ENCODE measurements around the gene PTPN3.
A peak's percentile ranks its signal among the peaks of the same experiment; 100 is the strongest.
"Not testable (repeated sequence)": the region's sequence is repeated elsewhere in the genome, so short reads cannot be mapped to it uniquely, and the experiment has no call there.

The PTPN3 gene

GRCh38 chr9:109498195-109499092 lies at the start of gene PTPN3:
PTPN3 (minus strand) TSS chr9:109498307; CDS start chr9:109463434, 34,873 bp downstream.
- DNase-seq (ENCODE audit: low spot score): peak; percentile 86

GRCh38 chr9:109544954-109545353 lies 46.8 kb upstream of the PTPN3 start:
- DNase-seq (ENCODE audit: low spot score): not testable (repeated sequence)

- no peak for DNase-seq (ENCODE audit: low spot score)
Observed at GRCh38 chr9:109542922-109543321, 44.8 kb upstream of the PTPN3 start.

- no peak for DNase-seq (ENCODE audit: low spot score)
Observed at GRCh38 chr9:109538346-109538745, 40.2 kb upstream of the PTPN3 start.

- DNase-seq (ENCODE audit: low spot score): no peak
Observed at GRCh38 chr9:109537288-109537687, 39.2 kb upstream of the PTPN3 start.

- DNase-seq (ENCODE audit: low spot score): no peak
Observed at GRCh38 chr9:109536859-109537258, 38.8 kb upstream of the PTPN3 start.

- DNase-seq (ENCODE audit: low spot score): no peak
Observed at GRCh38 chr9:109535365-109535764, 37.3 kb upstream of the PTPN3 start.

GRCh38 chr9:109534151-109534550 lies 36.0 kb upstream of the PTPN3 start:
- DNase-seq (ENCODE audit: low spot score): no peak

- DNase-seq (ENCODE audit: low spot score): not testable (repeated sequence)
Observed at GRCh38 chr9:109532652-109533051, 34.5 kb upstream of the PTPN3 start.

GRCh38 chr9:109522106-109522505 lies 24.0 kb upstream of the PTPN3 start:
- no peak for DNase-seq (ENCODE audit: low spot score)

- peak; percentile 85 for DNase-seq (ENCODE audit: low spot score)
Observed at GRCh38 chr9:109520475-109521132, 22.5 kb upstream of the PTPN3 start.

GRCh38 chr9:109519366-109519765 lies 21.3 kb upstream of the PTPN3 start:
- DNase-seq (ENCODE audit: low spot score): no peak

GRCh38 chr9:109518621-109519335 lies 20.7 kb upstream of the PTPN3 start:
- DNase-seq (ENCODE audit: low spot score): no peak

GRCh38 chr9:109517901-109518377 lies 19.8 kb upstream of the PTPN3 start:
- no peak for DNase-seq (ENCODE audit: low spot score)

GRCh38 chr9:109513871-109514270 lies 15.8 kb upstream of the PTPN3 start:
- no peak for DNase-seq (ENCODE audit: low spot score)

GRCh38 chr9:109512170-109512756 lies 14.2 kb upstream of the PTPN3 start:
- DNase-seq (ENCODE audit: low spot score): no peak

GRCh38 chr9:109510506-109510905 lies 12.4 kb upstream of the PTPN3 start:
- DNase-seq (ENCODE audit: low spot score): no peak

- DNase-seq (ENCODE audit: low spot score): not testable (repeated sequence)
Observed at GRCh38 chr9:109510042-109510441, 11.9 kb upstream of the PTPN3 start.

GRCh38 chr9:109509611-109510010 lies 11.5 kb upstream of the PTPN3 start:
- no peak for DNase-seq (ENCODE audit: low spot score)

GRCh38 chr9:109507421-109507838 lies 9.3 kb upstream of the PTPN3 start:
- DNase-seq (ENCODE audit: low spot score): peak; percentile 90

GRCh38 chr9:109506097-109506712 lies 8.1 kb upstream of the PTPN3 start:
- DNase-seq (ENCODE audit: low spot score): no peak

GRCh38 chr9:109504689-109505088 lies 6.6 kb upstream of the PTPN3 start:
- DNase-seq (ENCODE audit: low spot score): no peak

All from AG20443 (cell line).